Measurements from ENCODE around the gene DAG1.

DNA sequence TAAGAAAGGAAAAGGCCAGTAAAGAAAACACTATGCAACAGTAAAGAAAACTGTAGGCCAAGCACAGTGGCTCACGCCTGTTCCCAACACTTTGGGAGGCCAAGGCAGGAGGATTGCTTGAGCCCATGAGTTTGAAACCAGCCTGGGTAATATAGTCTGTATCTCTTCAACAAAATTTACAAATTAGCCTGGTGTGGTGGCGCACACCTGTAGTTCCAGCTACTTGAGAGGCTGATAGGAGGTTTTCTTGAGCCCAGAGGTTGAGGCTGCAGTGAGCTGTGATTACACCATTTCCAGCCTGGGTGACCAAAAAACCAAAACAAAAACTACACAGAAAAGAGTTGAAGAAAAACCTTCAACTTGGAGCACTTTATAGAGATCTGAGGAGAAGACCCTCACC lies 31.8 kb downstream of the DAG1 start:
- TF ChIP-seq, protein P1, sequence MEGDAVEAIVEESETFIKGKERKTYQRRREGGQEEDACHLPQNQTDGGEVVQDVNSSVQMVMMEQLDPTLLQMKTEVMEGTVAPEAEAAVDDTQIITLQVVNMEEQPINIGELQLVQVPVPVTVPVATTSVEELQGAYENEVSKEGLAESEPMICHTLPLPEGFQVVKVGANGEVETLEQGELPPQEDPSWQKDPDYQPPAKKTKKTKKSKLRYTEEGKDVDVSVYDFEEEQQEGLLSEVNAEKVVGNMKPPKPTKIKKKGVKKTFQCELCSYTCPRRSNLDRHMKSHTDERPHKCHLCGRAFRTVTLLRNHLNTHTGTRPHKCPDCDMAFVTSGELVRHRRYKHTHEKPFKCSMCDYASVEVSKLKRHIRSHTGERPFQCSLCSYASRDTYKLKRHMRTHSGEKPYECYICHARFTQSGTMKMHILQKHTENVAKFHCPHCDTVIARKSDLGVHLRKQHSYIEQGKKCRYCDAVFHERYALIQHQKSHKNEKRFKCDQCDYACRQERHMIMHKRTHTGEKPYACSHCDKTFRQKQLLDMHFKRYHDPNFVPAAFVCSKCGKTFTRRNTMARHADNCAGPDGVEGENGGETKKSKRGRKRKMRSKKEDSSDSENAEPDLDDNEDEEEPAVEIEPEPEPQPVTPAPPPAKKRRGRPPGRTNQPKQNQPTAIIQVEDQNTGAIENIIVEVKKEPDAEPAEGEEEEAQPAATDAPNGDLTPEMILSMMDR (IDR thresholded peaks at IDR 0.05; ENCODE audit: insufficient read depth, low read length) = no peak
- TF ChIP-seq, protein P2, sequence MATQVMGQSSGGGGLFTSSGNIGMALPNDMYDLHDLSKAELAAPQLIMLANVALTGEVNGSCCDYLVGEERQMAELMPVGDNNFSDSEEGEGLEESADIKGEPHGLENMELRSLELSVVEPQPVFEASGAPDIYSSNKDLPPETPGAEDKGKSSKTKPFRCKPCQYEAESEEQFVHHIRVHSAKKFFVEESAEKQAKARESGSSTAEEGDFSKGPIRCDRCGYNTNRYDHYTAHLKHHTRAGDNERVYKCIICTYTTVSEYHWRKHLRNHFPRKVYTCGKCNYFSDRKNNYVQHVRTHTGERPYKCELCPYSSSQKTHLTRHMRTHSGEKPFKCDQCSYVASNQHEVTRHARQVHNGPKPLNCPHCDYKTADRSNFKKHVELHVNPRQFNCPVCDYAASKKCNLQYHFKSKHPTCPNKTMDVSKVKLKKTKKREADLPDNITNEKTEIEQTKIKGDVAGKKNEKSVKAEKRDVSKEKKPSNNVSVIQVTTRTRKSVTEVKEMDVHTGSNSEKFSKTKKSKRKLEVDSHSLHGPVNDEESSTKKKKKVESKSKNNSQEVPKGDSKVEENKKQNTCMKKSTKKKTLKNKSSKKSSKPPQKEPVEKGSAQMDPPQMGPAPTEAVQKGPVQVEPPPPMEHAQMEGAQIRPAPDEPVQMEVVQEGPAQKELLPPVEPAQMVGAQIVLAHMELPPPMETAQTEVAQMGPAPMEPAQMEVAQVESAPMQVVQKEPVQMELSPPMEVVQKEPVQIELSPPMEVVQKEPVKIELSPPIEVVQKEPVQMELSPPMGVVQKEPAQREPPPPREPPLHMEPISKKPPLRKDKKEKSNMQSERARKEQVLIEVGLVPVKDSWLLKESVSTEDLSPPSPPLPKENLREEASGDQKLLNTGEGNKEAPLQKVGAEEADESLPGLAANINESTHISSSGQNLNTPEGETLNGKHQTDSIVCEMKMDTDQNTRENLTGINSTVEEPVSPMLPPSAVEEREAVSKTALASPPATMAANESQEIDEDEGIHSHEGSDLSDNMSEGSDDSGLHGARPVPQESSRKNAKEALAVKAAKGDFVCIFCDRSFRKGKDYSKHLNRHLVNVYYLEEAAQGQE (IDR thresholded peaks at IDR 0.05; ENCODE audit: insufficient replicate concordance, low read depth) = no peak
- TF ChIP-seq POLR2AphosphoS5 (IDR thresholded peaks at IDR 0.05; ENCODE audit: low read depth) = no peak
- TF ChIP-seq GABPA (IDR thresholded peaks at IDR 0.05; ENCODE audit: low read depth) = no peak
